ENCODE measurements around the gene SLC25A33.

Gene SLC25A33

DNA sequence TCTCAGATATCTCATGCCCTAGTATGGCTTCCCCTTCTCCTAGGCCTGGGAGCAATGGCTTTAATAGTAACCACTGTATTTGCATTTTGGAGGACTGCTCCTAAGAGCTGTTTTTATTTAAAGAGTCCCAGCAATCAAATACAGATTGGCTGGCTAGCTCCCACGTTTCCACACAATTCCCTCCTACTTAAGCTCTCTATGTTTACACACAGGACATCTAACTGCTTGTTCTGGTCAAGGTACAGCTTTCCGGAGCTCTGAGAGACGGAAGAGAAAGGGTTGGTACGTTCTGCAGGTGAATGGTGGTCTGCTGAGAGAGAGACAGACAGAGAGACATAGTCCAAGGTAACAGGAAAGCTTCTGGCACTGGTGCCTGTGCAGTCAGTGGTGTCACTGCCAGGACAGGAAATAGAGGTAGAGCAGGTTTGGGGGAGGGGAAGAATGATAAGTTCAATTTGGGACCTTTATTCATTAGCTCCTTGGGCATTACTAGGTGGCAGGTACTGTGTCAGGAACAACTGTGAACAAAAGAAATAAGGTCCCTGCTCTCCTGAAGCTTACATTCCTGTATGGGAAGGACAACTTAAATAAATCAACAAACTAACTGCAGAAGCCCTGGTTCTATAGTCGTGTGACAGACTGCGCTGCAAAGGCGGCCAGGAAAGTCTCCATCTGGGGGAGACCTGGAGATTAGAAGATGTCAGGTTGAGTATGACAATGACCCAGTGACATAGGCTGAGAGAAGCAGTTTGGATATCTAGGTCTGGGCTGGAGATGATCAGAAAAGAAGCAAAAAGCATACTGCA lies 1.2 kb upstream of the SLC25A33 start:
- in situ Hi-C loops (cut with MboI; ENCODE audit: low pct_unique_long_range_greater_than_20kb, low sequenced_read_pairs, unreplicated experiment) = no loop called here
- no peak for DNase-seq (ENCODE audit: low spot score)
- TF ChIP-seq, protein P1, sequence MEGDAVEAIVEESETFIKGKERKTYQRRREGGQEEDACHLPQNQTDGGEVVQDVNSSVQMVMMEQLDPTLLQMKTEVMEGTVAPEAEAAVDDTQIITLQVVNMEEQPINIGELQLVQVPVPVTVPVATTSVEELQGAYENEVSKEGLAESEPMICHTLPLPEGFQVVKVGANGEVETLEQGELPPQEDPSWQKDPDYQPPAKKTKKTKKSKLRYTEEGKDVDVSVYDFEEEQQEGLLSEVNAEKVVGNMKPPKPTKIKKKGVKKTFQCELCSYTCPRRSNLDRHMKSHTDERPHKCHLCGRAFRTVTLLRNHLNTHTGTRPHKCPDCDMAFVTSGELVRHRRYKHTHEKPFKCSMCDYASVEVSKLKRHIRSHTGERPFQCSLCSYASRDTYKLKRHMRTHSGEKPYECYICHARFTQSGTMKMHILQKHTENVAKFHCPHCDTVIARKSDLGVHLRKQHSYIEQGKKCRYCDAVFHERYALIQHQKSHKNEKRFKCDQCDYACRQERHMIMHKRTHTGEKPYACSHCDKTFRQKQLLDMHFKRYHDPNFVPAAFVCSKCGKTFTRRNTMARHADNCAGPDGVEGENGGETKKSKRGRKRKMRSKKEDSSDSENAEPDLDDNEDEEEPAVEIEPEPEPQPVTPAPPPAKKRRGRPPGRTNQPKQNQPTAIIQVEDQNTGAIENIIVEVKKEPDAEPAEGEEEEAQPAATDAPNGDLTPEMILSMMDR (IDR thresholded peaks at IDR 0.05; ENCODE audit: extremely low read depth, insufficient read depth, missing control alignments) = no peak

DNA sequence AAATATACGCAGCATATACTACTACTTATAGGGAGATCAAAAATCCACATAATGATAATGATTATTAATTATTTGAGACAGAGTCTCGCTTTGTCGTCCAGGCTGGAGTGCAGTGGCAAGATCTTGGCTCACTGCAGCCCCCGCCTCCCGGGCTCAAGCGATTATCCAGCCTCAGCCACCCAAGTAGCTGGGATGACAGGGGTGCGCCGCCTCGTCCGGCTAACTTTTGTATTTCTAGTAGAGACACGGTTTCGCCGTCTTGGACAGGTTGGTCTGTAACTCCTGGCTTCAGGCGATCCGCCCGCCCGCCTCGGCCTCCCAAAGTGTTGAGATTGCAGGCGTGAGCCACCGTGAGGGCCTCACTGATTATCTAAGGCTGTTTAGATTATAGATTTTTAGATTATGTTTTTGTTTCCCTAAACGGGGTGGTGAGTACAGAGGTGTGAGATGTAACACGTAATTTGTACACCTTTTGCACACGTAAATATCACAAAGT lies 548 bp upstream of the SLC25A33 start:
- DNase-seq (ENCODE audit: low spot score) = no peak
- in situ Hi-C loops (cut with MboI; ENCODE audit: low pct_unique_long_range_greater_than_20kb, low sequenced_read_pairs, unreplicated experiment) = no loop called here
- TF ChIP-seq, protein P1 (IDR thresholded peaks at IDR 0.05; ENCODE audit: extremely low read depth, insufficient read depth, missing control alignments) = no peak

DNA sequence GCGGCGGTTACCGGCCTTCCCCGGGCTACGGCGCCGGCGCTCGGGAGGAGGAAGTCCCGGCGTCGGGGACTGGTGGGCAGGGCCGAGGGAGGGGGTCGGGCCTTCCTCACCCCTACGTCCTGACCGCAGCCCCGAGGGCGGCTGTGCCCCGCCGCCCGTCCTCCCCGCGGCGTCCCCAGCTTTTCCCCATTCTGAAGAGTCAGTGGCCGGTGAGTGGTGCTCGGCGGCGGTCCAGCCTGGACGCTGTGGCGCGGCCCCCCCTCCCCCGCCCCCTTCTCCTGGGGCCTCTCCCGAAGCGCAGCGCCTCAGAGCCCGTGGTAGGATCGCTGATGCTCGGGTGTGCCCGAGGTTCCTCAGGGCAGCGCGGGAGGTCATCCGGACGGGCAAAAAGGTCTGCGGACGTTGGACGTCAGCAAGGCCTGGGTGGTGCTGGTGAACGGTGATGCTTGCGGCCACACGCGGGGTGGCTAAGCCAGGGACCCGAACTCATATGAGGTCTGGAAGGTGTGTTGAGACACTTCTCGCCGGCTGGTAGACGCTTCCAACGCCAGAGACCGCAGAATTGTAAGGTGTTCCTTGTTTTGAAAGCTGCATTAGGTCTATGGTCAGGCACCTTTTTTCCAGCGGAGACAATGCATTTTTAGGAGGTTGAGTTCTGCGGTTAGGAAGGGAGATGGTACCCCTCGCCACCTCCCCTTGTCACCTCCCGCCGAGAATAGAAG lies 725 bp downstream of the SLC25A33 start:
- DNase-seq (ENCODE audit: low spot score) = peak; percentile 81
- TF ChIP-seq, protein P1 (IDR thresholded peaks at IDR 0.05; ENCODE audit: extremely low read depth, insufficient read depth, missing control alignments) = no peak
- in situ Hi-C loops (cut with MboI; ENCODE audit: low pct_unique_long_range_greater_than_20kb, low sequenced_read_pairs, unreplicated experiment) = no loop called here

DNA sequence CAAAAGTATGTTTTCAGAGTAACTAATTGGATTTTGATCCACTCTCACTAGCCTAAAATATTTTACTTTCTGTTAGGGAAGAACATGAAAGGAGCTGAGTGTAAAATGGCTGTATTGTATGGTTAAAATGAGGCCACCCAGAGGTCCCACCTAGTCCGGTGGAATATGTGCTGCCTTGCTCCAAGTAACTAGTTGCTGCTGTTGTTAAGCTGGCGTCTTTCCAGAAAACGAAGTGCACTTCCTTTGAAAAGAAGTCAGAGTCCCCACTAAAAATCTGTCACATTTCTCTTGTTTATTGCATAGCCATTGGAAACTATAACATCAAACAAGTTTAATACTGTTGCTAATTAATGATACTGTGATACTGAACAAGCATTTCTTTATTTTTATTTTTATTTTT lies 3.2 kb downstream of the SLC25A33 start:
- in situ Hi-C loops (cut with MboI; ENCODE audit: low pct_unique_long_range_greater_than_20kb, low sequenced_read_pairs, unreplicated experiment) = no loop called here
- TF ChIP-seq, protein P1 (IDR thresholded peaks at IDR 0.05; ENCODE audit: extremely low read depth, insufficient read depth, missing control alignments) = no peak
- DNase-seq (ENCODE audit: low spot score) = no peak

DNA sequence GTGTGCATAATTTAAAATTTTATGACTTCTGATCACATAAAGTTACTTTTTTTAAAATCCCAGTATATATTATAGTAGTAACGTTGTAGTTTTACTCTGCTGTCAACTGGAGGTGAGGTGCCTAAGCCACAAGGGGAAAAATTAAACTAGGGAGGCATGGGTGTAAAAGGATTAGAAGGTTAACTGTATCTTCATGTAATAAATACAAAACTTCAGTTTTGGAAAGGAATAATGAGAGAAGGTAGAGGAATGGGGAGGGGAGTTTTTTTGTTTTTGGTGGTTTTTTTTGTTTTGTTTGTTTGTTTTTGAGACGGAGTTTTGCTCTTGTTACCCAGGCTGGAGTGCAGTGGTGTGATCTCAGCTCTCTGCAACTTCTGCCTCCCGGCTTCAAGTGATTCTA lies 5.7 kb downstream of the SLC25A33 start:
- TF ChIP-seq, protein P1 (IDR thresholded peaks at IDR 0.05; ENCODE audit: extremely low read depth, insufficient read depth, missing control alignments) = no peak
- no peak for DNase-seq (ENCODE audit: low spot score)
- in situ Hi-C loops (cut with MboI; ENCODE audit: low pct_unique_long_range_greater_than_20kb, low sequenced_read_pairs, unreplicated experiment) = no loop called here

DNA sequence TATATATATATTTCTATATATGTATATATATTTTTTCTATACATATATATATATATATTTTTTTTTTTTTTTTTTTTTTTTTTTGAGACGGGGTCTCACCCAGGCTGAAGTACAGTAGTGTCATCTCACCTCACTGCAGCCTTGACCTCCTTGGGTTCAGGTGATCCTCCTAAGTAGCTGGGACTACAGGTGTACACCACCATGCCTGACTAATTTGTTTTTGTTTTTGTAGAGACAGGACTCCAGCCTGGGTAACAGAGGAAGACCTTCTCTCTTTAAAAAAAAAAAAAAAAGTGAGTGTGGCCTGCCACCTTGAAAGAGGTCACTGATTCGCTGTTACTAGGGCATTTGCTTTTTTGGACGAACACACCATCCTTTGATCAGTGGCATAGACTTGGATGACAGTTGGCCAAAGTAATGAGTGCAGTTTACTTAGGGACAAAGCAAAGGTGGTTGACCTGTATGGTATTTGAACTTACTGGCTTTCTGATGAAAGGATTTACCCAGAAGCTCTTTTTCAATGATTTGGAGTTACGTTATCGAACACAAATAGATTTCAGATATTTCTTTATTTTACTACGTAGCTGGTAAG lies 10.8 kb downstream of the SLC25A33 start:
- TF ChIP-seq, protein P1 (IDR thresholded peaks at IDR 0.05; ENCODE audit: extremely low read depth, insufficient read depth, missing control alignments) = no peak
- in situ Hi-C loops (cut with MboI; ENCODE audit: low pct_unique_long_range_greater_than_20kb, low sequenced_read_pairs, unreplicated experiment) = no loop called here
- no peak for DNase-seq (ENCODE audit: low spot score)

All from GM13977 (cell line).